SK-N-SH (cell line): ENCODE measurements around the gene ATP13A5. TPM values are rescaled to one million over a fixed set of nuclear protein-coding genes. Genes with fewer than 3 reads are reported as not detected.

ENCODE experiments used
- CTCF ChIA-PET: fragments of 300-600, 350-600 bp; formaldehyde crosslinking; extraction: SDS; loops from one replicate; lab custom pipeline; 2021; lab: Yijun Ruan, JAX
- POLR2A ChIA-PET: fragments of 350-600 bp; sonication (Branson Sonifier 250); formaldehyde crosslinking; extraction: SDS; loops from one replicate; lab custom pipeline; 2020; ENCODE audit warnings: antibody characterized with exemption, inconsistent platforms; lab: Yijun Ruan, JAX
- DNase-seq: peaks from one replicate; pipeline ENCODE4 v3.0.0; 2012
- H2AFZ ChIP-seq: fragments of 200-600 bp; sonication (generic); 2 replicates; pipeline ENCODE4 v1.8.1; 2016; ENCODE audit warnings: antibody characterized with exemption, mild to moderate bottlenecking, low read depth
- H3F3A ChIP-seq: fragments of 200-600 bp; sonication (generic); replicated peaks from 2 replicates; pipeline ENCODE3; 2016; ENCODE audit warnings: antibody characterized with exemption, mild to moderate bottlenecking; ENCODE audit not compliant: insufficient read depth
- H3K27ac ChIP-seq, 2 experiments: fragments of 200-500 bp in 1 of 2; fragments of 200-600 bp in 1 of 2; sonication (Bioruptor generic) in 1 of 2; sonication (generic), shearing (Covaris generic) in 1 of 2; 2 replicates each; pipeline versions ENCODE4 v1.5.1 to v1.6.1; 2014 to 2016; ENCODE audit warnings: low read depth in 2 of 2, inconsistent platforms in 1 of 2, low read length in 1 of 2, mild to moderate bottlenecking in 1 of 2, mixed read lengths in 1 of 2
- H3K27me3 ChIP-seq: fragments of 200-600 bp; sonication (generic), shearing (Covaris generic); 2 replicates; pipeline ENCODE4 v1.6.1; 2016; ENCODE audit warnings: mixed run types; ENCODE audit not compliant: insufficient read depth
- H3K36me3 ChIP-seq, 2 experiments: fragments of 200-500 bp in 1 of 2; fragments of 200-600 bp in 1 of 2; sonication (Bioruptor generic) in 1 of 2; sonication (generic) in 1 of 2; replicated peaks in 1 of 2; 2 replicates each; pipeline versions ENCODE3 to v1.5.1; 2014 to 2016; ENCODE audit warnings: low read length in 1 of 2, mild to moderate bottlenecking in 1 of 2; ENCODE audit not compliant: insufficient read depth in 2 of 2, control insufficient read depth in 1 of 2
- H3K4me1 ChIP-seq, 2 experiments: fragments of 200-500 bp in 1 of 2; fragments of 200-600 bp in 1 of 2; sonication (Bioruptor generic) in 1 of 2; sonication (generic), shearing (Covaris generic) in 1 of 2; 2 replicates each; pipeline versions ENCODE4 v1.5.1 to v1.6.1; 2014 to 2016; ENCODE audit warnings: low read depth in 1 of 2, low read length in 1 of 2, mixed run types in 1 of 2; ENCODE audit not compliant: insufficient read depth in 2 of 2, control insufficient read depth in 1 of 2
- H3K4me2 ChIP-seq: fragments of 200-600 bp; sonication (generic), shearing (Covaris generic); 2 replicates; pipeline ENCODE4 v1.6.1; 2017; ENCODE audit warnings: mixed run types
- H3K4me3 ChIP-seq, 2 experiments: fragments of 200-500 bp in 1 of 2; fragments of 200-600 bp in 1 of 2; sonication (Bioruptor generic) in 1 of 2; sonication (generic), shearing (Covaris generic) in 1 of 2; 2 replicates each; pipeline versions ENCODE4 v1.5.1 to v1.8.1; 2014 to 2016; ENCODE audit warnings: low read depth in 2 of 2, inconsistent platforms in 1 of 2, low read length in 1 of 2, mild to moderate bottlenecking in 1 of 2, mixed read lengths in 1 of 2, moderate library complexity in 1 of 2
- H3K79me2 ChIP-seq: fragments of 200-600 bp; sonication (generic); 2 replicates; pipeline ENCODE4 v1.8.1; 2017; ENCODE audit warnings: mild to moderate bottlenecking; ENCODE audit not compliant: insufficient read depth
- H3K9ac ChIP-seq: fragments of 200-600 bp; sonication (generic); 2 replicates; pipeline ENCODE4 v1.6.1; 2017; ENCODE audit warnings: mixed run types
- H3K9me2 ChIP-seq: fragments of 200-600 bp; sonication (generic); 2 replicates; pipeline ENCODE4 v1.6.1; 2017; ENCODE audit warnings: mixed run types
- H3K9me3 ChIP-seq: fragments of 200-600 bp; sonication (generic); 2 replicates; pipeline ENCODE4 v1.6.1; 2017; ENCODE audit warnings: mixed run types, mild to moderate bottlenecking, moderate library complexity
- H4K20me1 ChIP-seq: fragments of 200-600 bp; sonication (generic); 2 replicates; pipeline ENCODE4 v1.6.1; 2017; ENCODE audit warnings: mild to moderate bottlenecking, mixed run types; ENCODE audit not compliant: insufficient read depth
- CHD2 ChIP-seq: fragments of 150-350 bp; IDR thresholded peaks from 2 replicates; pipeline ENCODE4 v1.6.1; 2018; ENCODE audit warnings: low read length; ENCODE audit not compliant: partially characterized antibody
- EZH2phosphoT487 ChIP-seq: fragments of 200-600 bp; sonication (generic); IDR thresholded peaks from 2 replicates; pipeline ENCODE4 v1.6.1; 2017; ENCODE audit warnings: low read depth, mixed run types, mild to moderate bottlenecking, antibody characterized with exemption, moderate library complexity, borderline replicate concordance
- GABPA ChIP-seq: IDR thresholded peaks from 2 replicates; pipeline ENCODE4 v1.4.0; 2012; ENCODE audit warnings: low read depth, mild to moderate bottlenecking
- MEF2A ChIP-seq: IDR thresholded peaks from 2 replicates; pipeline ENCODE4 v1.4.0; 2012; ENCODE audit warnings: low read depth, borderline replicate concordance
- POLR2AphosphoS5 ChIP-seq: IDR thresholded peaks from 2 replicates; pipeline ENCODE4 v1.6.1; 2012; ENCODE audit warnings: low read depth, low read length
- RAD21 ChIP-seq: IDR thresholded peaks from 2 replicates; pipeline ENCODE4 v1.6.1; 2012; ENCODE audit warnings: mild to moderate bottlenecking, low read length
- RCOR1 ChIP-seq: fragments of 150-350 bp; IDR thresholded peaks from 2 replicates; pipeline ENCODE4 v1.6.1; 2017; ENCODE audit warnings: antibody characterized with exemption, low read length
- RXRA ChIP-seq: IDR thresholded peaks from 2 replicates; pipeline ENCODE4 v1.4.0; 2012; ENCODE audit warnings: low read depth, mild to moderate bottlenecking, borderline replicate concordance
- SMC3 ChIP-seq: IDR thresholded peaks from 2 replicates; pipeline ENCODE4 v1.6.1; 2012; ENCODE audit warnings: low read depth, low read length, improper control_type of control experiment
- TAF1 ChIP-seq: IDR thresholded peaks from 2 replicates; pipeline ENCODE4 v1.6.1; 2012; ENCODE audit warnings: low read depth, mild to moderate bottlenecking, low read length, moderate library complexity, borderline replicate concordance
- USF1 ChIP-seq: IDR thresholded peaks from 2 replicates; pipeline ENCODE4 v1.4.0; 2012; ENCODE audit warnings: low read depth, borderline replicate concordance
- YY1 ChIP-seq: IDR thresholded peaks from 2 replicates; pipeline ENCODE4 v1.4.0; 2012; ENCODE audit warnings: low read depth, mild to moderate bottlenecking
- ZBTB33 ChIP-seq: IDR thresholded peaks from 2 replicates; pipeline ENCODE4 v1.4.0; 2012; ENCODE audit warnings: low read depth, borderline replicate concordance
- WGBS: methylation state at CpG from one replicate; pipeline ENCODE4 v1.1.6; 2017; ENCODE audit warnings: low lambda C conversion rate; 5-methylcytosine and 5-hydroxymethylcytosine counted together
- polyA plus RNA-seq, 3 experiments: library from polyadenylated mRNA; depleted of rRNA; stranded (reverse); fragments of >200 nt; gene quantifications; 2 replicates each; pipeline ENCODE4 v1.2.3, GENCODE V29; 2012
- TF ChIP-seq, protein P1 (sequence below): IDR thresholded peaks from 2 replicates; pipeline ENCODE4 v1.4.0; 2012; ENCODE audit warnings: low read depth
- TF ChIP-seq, protein P2 (sequence below): fragments of 150-350 bp; IDR thresholded peaks from 2 replicates; pipeline ENCODE4 v1.6.1; 2016; ENCODE audit warnings: mild to moderate bottlenecking, low read depth, low read length

The ATP13A5 gene
- polyA plus RNA-seq, 1 of the 3 experiments (the other 2 are of a cell fraction), result not detected

DNA sequence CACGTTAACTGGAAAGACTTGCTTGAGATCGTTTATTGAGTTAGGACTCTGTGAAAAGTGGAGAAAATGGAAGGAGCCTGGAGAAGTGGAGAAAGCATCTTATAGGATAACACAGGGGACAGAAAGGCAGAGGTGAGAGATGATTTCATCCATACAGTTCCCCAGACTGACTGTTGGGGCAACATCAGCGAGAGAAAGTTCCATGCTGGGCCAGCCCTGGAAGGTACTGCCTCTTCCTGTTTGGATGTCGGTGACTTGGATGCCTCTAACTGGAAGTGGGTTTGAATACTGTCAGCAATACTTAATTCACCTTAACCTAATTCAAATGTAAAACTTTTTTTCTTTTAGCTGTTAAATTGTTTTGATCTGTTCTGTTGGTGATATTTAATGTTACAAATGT lies 32.3 kb downstream of the ATP13A5 start (continued):
- no peak for TF ChIP-seq GABPA

- Histone ChIP-seq H3K9ac (no peak overlapping the region), H3K4me1 (no peaks in the 10 kb centered on the region), H3K27me3 (no peaks in the 10 kb centered on the region), H3K4me2 (no peak overlapping the region), H3F3A (no peaks in the 10 kb centered on the region), H2AFZ (no peak overlapping the region), H3K36me3 (no peaks in the 10 kb centered on the region), H3K9me3 (no peaks in the 10 kb centered on the region), H3K9me2 (no peaks in the 10 kb centered on the region), H3K79me2 (no peaks in the 10 kb centered on the region), H3K4me3 (no peak overlapping the region), H4K20me1 (no peaks in the 10 kb centered on the region), H3K27ac (no peak overlapping the region)
- ChIA-PET CTCF (interaction anchor here (0.7 kb wide), 1 partner anchor 19 kb away, joined by 3 read pairs; no protein-coding TSS in a partner anchor), POLR2A (no interaction called here)
- WGBS, result 4% methylated on average over 3 of the region's 3 CpGs
- no peak for TF ChIP-seq RCOR1
- TF ChIP-seq YY1, result no peak
- no peak for TF ChIP-seq RXRA
- TF ChIP-seq RAD21, result no peak
- TF ChIP-seq, protein P1, sequence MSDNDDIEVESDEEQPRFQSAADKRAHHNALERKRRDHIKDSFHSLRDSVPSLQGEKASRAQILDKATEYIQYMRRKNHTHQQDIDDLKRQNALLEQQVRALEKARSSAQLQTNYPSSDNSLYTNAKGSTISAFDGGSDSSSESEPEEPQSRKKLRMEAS, result no peak
- no peak for TF ChIP-seq MEF2A
- no peak for DNase-seq
These were observed 33.1 kb downstream of the ATP13A5 start for GRCh38 chr3:193345431-193345830.

GRCh38 chr3:193344486-193344885 lies 34.1 kb downstream of the ATP13A5 start:
- no peak overlapping the region for H3K4me3 ChIP-seq
- H3K36me3 ChIP-seq, result no peaks in the 10 kb centered on the region
- TF ChIP-seq RCOR1, result no peak
- no peak for TF ChIP-seq MEF2A
- TF ChIP-seq POLR2AphosphoS5, result no peak
- no peak for TF ChIP-seq ZBTB33
- TF ChIP-seq USF1, result no peak
- TF ChIP-seq GABPA, result no peak
- TF ChIP-seq CHD2, result no peak
- TF ChIP-seq EZH2phosphoT487, result no peak
- TF ChIP-seq TAF1, result no peak
- TF ChIP-seq SMC3, result no peak
- TF ChIP-seq, protein P2, sequence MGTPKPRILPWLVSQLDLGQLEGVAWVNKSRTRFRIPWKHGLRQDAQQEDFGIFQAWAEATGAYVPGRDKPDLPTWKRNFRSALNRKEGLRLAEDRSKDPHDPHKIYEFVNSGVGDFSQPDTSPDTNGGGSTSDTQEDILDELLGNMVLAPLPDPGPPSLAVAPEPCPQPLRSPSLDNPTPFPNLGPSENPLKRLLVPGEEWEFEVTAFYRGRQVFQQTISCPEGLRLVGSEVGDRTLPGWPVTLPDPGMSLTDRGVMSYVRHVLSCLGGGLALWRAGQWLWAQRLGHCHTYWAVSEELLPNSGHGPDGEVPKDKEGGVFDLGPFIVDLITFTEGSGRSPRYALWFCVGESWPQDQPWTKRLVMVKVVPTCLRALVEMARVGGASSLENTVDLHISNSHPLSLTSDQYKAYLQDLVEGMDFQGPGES, result no peak
- TF ChIP-seq, all 33 proteins: peak for 0
- H2AFZ ChIP-seq, result no peak overlapping the region
- H3K4me1 ChIP-seq, result no peaks in the 10 kb centered on the region
- no peaks in the 10 kb centered on the region for H3K27me3 ChIP-seq
- DNase-seq, result no peak
- ChIA-PET POLR2A (no interaction called here), CTCF (no interaction called here)
- H3K4me2 ChIP-seq, result no peak overlapping the region
- no peaks in the 10 kb centered on the region for H3K9me3 ChIP-seq
- H3K79me2 ChIP-seq, result no peaks in the 10 kb centered on the region
- no peaks in the 10 kb centered on the region for H3F3A ChIP-seq
- no peaks in the 10 kb centered on the region for H4K20me1 ChIP-seq
- no peak overlapping the region for H3K27ac ChIP-seq
- no peak overlapping the region for H3K9ac ChIP-seq
- 11% methylated on average over 3 of the region's 3 CpGs for WGBS
- no peaks in the 10 kb centered on the region for H3K9me2 ChIP-seq
